HG02678 (cell line): ENCODE data around the gene KIAA1671.

Experiments used
- ATAC-seq: cut with Tn5 transposase; IDR thresholded peaks from one replicate; pipeline ENCODE4 v1.9.1; 2021; ENCODE audit warnings: mild to moderate bottlenecking, moderate library complexity; ENCODE audit not compliant: unreplicated experiment

The KIAA1671 gene

DNA sequence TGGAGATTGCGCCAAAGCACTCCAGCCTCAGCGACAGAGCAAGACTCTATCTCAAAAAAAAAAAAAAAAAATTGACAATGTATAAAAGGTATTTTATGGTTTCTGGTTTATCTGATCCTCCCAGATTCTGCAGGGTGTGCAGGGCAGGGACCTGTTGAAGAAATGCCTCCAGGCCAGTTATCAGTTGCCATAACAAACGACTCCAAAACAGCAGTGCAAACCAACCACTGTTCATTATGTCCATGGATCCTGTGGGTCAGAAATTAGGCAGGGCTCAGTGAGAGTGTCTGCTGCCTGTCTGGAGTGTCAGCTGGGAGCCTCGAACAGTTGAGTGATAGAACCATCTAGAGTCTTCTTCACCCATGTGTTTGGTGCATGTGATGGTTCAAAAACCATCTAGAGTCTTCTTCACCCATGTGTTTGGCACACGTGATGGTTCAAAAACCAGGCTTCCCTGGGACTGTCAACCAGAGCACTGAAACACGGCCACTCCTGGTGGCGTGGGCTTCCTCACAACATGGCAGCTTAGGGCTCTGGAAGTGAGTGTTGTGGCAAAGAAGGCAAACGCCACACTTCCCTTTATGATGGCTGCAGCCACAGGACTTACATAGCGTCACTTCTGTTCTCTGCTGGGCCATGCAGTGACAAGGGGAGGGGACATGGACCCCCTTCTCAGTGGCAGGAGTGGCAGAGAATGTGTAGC, 132.0 kb downstream of the KIAA1671 start:
- no peak for ATAC-seq

DNA sequence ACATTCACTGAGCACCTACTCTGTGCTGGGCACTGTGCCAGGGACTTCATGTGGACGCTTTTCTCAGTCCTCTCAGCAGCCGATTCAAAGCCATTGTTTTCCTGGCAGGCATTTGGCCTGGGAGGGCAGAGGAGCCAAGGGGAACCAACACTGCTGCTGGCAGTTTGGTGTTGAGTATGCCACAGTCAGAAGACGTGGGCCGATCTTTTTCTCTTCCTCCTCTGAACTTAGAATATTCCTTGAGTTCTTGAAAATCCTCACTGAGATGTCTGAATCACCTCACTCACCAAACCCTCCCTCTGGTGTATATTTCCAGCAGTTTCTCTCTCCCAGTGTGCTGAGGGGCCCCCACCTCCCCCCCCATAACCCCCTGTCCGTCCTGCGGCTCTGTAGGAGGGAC, 132.6 kb downstream of the KIAA1671 start:
- ATAC-seq: no peak

DNA sequence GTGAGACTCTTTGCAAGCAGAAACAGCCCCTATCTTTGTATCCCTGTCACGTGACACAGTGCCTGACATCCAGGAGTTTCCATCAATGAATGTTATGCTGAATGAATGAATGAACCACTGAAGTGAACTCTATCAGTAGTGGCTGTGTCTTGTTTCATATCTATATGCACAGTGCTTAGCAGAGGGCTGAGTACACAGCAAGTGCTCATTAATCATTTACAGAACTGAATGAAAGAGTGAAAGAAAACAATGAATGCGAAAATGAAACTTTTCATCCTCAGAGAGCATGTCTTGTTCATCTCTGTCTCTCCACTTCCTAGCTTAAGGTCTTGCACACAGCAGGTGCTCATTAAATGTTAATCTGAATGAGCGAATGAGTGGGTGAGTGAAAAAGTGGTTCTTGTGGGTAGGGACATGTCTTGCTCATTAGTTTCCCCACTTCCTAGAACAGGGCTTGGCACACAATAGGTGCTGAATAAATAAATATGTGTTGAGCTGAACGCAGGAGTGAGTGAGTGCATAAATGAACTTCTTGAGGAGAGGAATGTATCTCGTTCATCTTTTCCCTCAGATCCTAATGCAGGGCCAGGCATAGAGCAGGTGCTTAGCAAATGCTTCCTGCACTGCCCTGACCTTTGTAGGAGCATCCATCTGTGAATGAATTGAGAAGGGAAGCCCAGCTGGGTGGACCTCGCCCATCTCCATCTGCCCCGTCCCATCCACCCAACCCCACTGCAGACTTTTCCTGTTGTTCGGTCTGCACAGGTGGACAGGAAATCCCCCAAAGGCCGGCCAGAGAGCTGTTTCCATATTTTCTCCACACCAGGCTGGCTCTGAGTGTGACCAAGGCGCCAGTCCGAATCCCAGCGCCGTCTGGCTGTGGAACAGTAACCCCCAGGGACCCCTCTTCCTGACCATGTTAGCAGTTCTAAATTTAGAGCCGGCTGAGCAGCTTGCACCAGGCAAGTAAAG, 133.7 kb downstream of the KIAA1671 start:
- peak; percentile 89 for ATAC-seq

DNA sequence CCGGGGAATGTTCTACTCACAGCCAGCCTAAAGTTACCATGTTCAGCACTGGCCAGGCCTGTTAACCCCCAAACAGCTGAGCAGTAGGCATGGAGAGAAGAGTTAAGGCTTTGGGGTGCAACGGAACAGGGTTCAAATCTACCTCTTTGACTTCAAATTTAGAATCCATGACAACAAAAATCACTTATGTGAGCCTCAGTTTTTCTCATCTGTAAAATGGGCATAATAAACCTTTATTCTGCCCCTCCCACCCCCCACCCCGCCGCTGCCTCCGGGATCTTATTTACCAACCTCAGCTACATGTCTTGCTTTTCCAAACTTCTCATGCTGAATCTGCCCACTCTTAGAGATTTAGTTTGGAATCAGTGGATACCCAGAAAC, 134.4 kb downstream of the KIAA1671 start:
- no peak for ATAC-seq

DNA sequence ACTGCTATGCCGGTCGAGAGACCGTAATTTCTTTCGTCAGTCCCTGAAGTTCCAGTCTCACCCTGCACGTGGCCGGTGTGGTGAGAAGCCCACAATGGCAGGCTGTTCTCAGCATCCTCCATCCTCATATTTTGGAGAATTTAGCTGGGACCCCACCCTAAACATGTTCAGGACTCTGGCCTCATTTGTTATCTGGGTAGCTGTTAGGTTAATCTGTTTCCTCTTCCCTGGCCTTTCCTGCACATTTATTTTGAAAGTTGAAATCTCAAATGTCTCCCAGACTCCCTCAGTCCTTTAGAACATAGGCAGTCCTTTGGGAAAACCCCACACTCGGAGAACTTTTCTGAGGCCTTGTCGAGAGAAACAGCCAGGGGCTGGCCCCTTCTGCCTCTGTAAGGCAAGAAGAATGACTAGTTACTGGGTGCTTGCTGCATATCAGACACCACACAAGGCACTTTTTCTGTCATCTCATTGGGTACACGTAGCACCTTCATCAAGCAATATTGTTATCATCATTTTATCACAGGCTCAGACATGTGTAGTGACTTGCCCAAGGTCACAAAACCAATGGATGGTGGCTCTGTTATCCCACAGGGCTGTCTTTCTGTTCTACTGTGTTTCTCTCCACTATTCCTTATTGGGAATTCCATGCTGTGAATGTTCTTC, 137.8 kb downstream of the KIAA1671 start:
- no peak for ATAC-seq

DNA sequence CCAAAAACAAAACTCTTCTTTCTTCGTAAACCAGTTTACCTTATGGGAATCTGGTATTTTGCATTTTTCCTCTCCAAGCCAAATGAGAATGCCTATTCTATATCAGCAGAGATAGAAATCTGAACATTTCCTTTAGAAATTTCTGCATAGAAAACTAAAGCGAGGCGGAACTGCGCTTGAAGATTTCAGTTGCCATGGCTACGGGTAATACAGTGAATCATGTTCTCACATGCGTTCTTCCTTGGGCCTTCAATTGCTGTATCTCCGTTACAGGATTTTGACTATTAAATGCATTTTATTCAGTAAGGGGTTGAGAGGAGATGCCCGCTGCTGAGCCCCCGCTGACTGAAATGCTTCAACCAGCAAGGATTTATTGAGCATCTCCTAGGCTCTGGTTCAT, 138.9 kb downstream of the KIAA1671 start:
- no peak for ATAC-seq

DNA sequence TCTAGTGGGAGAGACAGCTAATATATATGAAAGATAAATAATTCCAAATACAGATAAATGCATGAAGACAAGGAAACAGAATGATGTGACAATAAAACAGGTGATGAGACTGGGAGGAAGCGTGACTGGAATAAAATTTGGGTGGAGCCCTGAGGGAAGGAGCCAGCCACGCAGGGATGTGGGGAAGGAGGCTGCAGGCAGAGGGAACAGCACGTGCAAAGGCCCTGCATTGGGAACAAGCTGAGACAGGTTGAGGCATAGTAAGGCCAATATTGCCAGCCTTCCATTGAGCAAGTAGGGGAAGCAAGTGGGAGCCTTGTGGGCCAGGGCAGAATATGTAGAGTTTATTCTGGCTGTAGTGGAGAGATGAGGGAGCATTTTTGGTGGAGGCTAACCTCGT, 139.6 kb downstream of the KIAA1671 start:
- no peak for ATAC-seq

DNA sequence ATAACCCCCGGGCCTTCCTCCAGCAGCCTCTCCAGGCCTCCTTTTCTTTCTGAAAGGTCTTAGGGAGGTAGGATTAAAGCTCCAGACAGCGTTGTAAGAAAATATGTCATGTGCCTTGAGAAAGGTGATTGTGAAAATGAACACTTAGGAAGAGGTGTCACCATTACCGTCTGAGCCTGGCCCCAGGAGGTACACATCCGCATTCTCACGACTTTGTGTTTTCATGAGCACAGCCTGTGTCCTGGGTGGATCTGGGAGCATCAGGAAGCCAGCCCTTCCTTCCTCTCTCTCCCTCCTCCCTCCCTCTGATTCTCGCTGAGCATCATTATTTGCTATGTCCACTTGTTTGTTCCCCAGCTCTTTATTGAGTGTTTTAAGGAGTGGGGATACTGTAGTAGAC, 142.1 kb downstream of the KIAA1671 start:
- no peak for ATAC-seq

DNA sequence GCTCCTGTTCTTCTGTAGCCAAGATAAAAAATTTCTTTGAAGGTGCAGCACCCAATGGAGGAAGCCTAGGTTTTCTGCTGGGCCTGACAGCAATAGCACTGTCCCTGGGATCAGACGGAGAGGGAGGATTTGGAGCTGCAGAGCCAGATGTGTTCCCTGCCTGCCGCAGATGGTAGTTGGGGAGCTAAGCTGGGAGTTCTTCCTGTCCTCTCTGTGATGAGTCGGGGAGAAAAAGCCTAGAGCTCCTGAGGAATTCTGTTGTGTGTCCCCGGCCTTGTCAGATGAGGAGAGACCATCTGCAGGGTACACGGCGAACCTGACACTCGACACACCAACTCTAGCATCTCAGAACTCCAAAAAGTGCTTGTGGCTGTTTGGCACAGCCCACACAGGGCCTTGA, 143.4 kb downstream of the KIAA1671 start:
- ATAC-seq: no peak

DNA sequence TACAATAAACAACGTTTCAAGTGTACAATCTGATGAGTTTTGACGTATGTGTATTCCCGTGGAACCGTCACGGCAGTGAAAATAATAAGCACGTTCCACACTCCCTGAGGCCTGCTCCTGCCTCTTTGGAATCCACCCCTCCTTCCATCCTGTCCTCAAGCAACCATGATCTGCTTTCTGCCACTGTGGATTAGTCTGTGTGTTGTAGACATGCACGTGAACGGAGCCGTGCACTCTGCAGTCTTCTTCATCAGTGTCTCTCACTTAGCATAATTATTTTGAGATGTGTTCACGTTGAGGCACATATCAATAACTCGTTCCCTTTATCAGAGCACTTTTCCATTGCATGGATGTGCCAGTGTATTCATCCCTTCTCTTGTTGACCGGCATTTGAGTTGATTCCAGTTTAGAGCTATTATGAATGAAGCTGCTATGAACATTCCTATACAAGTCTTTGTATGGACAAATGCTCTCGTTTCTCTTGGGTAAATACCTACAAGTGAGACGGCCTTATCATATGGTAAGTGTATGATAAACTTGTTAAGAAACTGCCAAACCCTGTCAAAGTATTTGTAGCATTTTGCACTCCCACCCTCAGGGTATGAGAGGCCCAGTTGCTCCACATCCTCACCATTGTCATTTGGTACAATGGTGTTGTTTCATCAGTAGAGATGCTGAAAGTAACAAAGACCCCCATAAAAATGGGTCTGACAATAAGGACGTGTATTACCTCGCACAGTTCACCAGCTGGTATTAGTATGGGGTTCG, 144.3 kb downstream of the KIAA1671 start:
- ATAC-seq: no peak

DNA sequence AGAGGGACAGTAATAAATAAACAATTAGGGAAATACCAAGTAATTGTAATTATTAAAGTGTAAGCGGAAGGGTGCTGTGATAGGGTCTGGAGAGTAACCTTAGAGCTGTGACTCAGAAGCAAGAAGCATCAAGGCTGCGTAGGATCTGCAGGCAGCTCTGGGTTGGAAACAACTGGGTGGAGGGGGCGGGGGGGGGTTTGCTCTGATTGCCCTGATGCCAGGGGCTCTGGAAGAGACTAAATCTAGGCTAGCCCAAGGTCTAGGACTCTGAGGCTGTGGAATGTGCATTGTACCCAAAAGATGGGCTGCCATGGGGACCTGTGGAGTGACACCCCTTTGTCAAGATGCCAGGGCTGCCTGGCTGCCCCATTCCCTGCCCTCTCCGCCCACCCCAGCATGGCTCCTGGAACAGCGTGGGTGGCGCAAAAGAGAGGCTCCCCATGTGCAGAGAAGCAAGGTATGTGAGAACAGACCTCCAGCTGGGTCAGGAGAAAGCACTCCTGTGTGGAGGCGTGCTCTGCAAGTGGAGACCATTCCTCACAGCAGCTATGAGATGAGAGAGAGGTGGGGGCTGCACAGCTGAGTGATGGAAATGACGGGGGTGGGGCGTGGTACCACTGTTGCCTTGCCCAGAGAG, 146.0 kb downstream of the KIAA1671 start:
- no peak for ATAC-seq

DNA sequence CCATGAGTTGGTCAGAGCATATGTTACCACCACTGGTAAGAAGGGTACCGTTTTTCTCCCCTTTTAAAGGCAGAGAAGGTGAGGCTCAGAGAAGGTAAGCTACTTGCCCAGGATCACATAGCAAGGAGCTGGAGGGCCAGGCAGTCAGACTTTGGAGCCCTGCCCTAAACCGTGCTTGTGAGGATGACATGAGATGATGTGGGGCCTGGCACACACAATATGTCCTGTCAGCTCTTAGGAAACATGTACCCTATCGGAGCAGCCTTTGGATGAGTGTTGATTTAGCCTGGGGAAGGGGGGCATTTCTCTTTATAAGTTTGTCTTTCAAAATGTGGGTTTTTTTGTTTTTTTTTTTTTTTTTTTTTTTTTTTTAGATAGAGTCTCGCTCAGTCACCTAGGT, 146.7 kb downstream of the KIAA1671 start:
- no peak for ATAC-seq

DNA sequence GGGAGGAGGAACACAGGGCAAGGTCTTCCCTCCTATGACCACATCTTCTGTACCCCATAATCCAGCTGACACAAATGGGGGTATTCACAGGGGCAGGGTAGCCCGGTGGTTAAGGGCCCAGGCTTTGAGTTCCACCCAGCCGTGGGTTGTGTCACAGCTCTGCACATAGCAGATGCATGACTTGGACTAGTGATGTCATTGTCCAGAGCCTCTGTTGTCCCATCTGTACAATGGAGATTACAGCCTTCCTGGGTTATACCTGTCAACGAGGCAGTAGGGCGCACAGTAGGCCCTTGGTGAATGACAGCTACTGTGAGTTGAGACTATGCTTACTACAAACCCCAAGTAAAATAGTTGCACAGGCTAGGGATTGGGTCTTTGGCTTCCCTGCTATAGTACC, 147.9 kb downstream of the KIAA1671 start:
- no peak for ATAC-seq

DNA sequence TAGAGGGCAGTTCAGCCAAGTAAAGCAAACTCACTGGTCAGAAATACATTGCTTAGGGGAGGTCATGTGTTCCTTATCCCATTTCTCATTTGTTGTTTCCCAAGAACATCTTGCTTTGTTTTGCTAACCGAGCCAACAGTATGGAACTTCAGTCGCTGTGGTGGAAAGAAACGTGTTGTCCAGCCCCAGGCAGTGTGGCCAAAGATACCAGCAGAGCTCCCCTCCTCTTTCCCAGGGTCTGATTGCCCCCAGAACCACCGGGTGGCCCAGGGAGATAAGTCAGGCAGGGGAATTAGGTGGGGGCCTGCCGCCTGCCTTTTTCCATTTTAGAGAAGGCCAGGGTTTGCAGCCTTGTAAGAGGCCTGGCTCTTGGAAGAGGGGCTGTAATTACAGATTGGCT, 148.4 kb downstream of the KIAA1671 start:
- no peak for ATAC-seq

DNA sequence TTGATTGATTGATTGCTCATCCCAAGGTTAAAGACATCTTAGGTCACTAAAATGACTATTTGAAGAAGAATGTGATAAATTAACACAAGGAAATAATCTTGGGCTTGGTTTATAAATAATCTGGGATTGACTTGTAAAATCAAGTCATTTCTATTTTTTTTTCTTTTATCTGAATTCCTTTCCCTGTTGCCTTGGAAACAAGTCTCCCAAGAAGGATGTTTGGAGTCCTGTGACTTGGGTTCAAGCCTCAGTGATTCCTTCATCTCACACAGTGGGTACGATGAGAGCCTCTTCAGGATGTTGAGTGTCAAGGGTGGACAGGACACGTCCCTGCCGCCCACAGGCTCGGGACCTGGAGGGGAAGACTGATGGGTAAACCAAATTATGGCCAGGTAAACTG, 149.0 kb downstream of the KIAA1671 start:
- no peak for ATAC-seq

DNA sequence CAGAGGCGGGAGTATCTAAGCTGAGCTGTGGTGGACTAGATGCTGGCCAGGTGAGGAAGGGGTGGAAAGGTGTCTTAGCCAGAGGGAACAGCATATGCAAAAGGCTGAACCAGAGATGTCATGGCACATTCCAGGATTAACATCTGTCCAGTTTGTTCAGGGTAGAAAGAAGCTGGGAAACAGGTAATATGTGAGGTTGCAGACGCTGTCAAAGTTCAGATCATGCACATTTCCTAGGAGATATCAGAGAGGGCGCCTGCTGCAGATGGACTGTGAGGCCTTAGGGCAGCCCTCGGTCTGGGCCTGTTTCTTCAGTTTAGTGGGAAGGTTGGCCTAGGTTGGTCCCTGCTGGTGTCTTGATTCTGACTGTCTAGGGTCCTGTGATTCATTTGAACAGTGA, 149.5 kb downstream of the KIAA1671 start:
- ATAC-seq: no peak

DNA sequence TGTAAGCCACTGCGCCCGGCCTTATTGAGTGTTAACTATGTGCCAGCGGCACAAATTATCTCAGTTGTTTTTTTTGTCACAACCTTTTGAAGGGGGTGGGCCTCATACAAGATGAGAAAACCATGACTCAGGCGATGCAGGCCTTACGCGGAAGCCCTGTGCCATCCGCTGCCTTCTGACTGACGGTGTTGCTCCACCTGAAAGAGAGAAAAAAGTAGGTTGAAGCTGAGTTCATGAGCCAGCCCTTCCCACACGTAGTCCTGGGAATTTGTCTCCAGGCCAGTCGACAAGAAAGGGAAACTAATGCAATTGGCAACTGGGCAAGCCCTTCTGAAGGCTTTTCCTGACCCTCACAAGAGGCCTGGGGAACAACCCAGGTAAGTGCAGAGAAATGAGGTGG, 150.2 kb downstream of the KIAA1671 start:
- no peak for ATAC-seq

DNA sequence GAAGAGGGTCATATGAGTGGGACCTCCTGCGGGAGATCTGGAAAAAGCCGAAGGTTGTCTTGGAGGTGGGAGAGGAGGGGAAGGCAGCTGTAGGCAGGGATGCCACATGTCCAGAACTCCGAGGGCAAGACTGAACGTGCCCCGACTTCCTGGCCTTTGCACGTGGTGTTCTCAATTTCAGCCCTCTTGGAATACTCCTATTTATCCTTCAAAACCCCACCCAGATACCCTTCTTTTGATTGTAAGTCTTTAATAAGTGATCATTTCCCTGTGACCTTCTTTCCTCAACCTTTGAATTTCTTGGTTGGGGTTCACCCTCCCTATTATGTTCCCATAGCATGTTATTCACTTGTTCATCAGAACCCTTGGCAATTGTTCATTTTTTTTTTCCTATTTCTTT, 151.9 kb downstream of the KIAA1671 start:
- ATAC-seq: no peak

DNA sequence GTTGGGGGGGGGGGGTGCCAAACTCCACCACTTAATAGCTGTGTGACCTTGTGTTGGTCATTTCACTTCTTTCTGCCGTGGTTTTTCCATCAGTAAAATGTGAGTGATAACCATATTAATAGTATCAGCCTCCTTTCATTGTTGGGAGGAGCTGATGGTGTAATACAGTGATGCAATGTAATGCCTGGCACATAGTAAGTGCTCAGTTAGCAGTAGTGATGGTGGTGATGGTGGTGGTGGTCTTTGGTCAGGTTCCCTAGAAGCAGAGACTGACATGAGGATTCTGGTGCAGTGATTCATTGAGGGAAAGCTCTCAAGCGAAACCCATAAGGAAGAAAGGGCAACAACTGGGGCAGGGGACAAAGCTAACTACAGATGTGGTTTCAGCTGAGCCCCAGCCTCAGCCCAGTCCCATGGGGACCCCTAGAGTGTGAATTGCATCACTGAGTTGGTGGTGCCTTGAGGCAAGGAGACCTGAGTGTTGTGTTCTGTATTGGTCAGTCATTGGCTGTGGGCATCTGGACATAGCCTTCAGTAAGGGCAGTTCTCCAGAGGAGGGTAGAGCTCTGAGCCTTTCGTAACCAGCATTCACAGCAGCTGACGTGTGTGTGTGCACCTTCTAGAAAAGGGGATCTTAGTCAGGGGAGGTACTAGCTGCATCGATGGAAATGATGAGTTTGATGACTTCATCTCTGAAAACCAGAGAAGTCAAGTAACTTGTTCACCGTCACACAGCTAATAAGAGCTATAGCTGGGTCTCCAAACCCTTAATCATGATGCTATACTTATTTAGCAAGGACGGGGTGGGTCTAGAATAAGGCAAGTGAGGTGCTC, 153.5 kb downstream of the KIAA1671 start:
- ATAC-seq: no peak
